ENCODE results near the gene RFNG.

The RFNG gene

DNA sequence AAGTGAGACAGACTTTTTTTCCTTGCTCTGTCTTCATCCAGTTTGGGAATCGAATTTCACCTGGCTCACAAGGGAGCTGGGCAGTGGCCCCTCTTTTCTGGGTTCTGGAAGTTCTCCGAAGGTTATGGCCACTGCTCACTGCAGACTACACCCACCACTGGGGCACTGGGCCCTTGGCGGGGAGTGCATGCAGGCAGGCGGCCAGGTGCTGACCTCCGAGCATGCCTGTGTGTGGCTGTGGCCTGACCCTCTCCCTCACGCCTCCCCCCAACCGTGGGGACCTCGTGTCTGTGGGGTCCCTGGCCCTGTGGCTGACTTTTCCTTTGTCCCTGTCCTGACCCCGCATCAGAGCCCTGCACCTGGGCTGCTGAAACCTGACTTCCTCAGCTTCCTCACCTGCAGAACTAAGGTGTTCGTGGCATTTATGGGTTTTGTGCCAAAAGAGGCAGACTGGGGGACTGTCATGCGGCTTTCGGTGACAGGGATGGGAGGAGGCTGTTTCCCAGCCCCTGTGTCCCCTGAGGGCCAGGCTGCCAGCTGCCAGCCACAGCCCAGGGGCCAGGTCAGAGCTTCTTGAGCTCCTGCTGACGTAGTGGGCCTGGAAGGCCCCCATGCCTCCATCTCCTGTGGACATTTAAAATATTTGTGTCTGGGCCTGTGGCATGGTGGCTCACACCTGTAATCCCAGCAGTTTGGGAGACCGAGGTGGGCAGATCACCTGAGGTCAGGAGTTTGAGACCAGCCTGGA, 52.7 kb downstream of the RFNG start:
- Histone ChIP-seq H3K4me3 (replicated peaks; ENCODE audit: insufficient read depth, low read length) (no peak overlapping the region), H3K27ac (replicated peaks) (no peak overlapping the region), H3K27me3 (ENCODE audit: insufficient read depth, poor library complexity, severe bottlenecking) (no peaks in the 10 kb centered on the region)
- TF ChIP-seq, protein P1, sequence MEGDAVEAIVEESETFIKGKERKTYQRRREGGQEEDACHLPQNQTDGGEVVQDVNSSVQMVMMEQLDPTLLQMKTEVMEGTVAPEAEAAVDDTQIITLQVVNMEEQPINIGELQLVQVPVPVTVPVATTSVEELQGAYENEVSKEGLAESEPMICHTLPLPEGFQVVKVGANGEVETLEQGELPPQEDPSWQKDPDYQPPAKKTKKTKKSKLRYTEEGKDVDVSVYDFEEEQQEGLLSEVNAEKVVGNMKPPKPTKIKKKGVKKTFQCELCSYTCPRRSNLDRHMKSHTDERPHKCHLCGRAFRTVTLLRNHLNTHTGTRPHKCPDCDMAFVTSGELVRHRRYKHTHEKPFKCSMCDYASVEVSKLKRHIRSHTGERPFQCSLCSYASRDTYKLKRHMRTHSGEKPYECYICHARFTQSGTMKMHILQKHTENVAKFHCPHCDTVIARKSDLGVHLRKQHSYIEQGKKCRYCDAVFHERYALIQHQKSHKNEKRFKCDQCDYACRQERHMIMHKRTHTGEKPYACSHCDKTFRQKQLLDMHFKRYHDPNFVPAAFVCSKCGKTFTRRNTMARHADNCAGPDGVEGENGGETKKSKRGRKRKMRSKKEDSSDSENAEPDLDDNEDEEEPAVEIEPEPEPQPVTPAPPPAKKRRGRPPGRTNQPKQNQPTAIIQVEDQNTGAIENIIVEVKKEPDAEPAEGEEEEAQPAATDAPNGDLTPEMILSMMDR (IDR thresholded peaks at IDR 0.05; ENCODE audit: insufficient read depth, low read length), result no peak
- TF ChIP-seq GABPA (IDR thresholded peaks at IDR 0.05; ENCODE audit: low read depth) (no peak), POLR2AphosphoS5 (IDR thresholded peaks at IDR 0.05; ENCODE audit: low read depth) (no peak), REST (IDR thresholded peaks at IDR 0.05; ENCODE audit: insufficient replicate concordance, low read depth) (no peak), SPI1 (IDR thresholded peaks at IDR 0.05; ENCODE audit: borderline replicate concordance, low read depth) (no peak)
- no peak for DNase-seq (ENCODE audit: low read depth in 1 of 2, low spot score in 1 of 2)

- H3K4me3 ChIP-seq (replicated peaks; ENCODE audit: insufficient read depth, low read length), result no peak overlapping the region
- no peak overlapping the region for H3K27ac ChIP-seq (replicated peaks)
- no peak for DNase-seq (ENCODE audit: low read depth in 1 of 2, low spot score in 1 of 2)
- TF ChIP-seq REST (IDR thresholded peaks at IDR 0.05; ENCODE audit: insufficient replicate concordance, low read depth) (no peak), GABPA (IDR thresholded peaks at IDR 0.05; ENCODE audit: low read depth) (no peak), POLR2AphosphoS5 (IDR thresholded peaks at IDR 0.05; ENCODE audit: low read depth) (no peak), SPI1 (IDR thresholded peaks at IDR 0.05; ENCODE audit: borderline replicate concordance, low read depth) (no peak)
- TF ChIP-seq, protein P1 (IDR thresholded peaks at IDR 0.05; ENCODE audit: insufficient read depth, low read length), result no peak
- H3K27me3 ChIP-seq (ENCODE audit: insufficient read depth, poor library complexity, severe bottlenecking), result no peaks in the 10 kb centered on the region
Observed at GRCh38 chr17:81998212-81998611, 53.4 kb downstream of the RFNG start.
